ENCODE data around the gene FAM20A. TPM values are rescaled to one million over a fixed set of nuclear protein-coding genes. Genes with fewer than 3 reads are reported as not detected.

Gene FAM20A
- total and polyA plus RNA-seq, 7 donors: 0.46 to 10.0 (median 5.4) TPM

DNA sequence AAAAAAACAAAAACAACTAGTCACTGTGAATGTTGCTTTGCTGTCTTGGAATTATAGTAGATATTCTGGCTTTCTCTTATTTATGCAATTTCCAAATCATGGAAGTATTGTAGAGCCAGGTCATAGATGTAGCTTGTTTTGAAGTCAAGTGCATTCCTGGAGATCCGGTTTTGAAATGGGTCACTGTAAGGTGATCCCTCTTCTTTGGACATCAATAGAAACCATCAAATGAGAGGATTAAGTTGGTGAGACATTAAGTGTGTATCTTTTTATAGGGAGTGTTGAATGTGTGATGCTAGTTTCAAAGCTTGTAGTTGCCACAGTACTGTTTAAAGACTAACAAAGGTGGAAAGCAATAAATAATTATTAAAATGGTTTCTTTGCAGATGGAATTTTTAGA, 84.4 kb downstream of the FAM20A start:
- 86 to 93% methylated on average over 1 of the region's 1 CpG for WGBS, 2 donors
- Histone ChIP-seq H3K4me3 (no peak overlapping the region), H3K36me3 (peaks cover 0 to 39% (median 11%) of the 10 kb centered on the region in 4 donors), H3K27me3 (no peaks in the 10 kb centered on the region), H3K9me3 (no peaks in the 10 kb centered on the region), H3K4me1 (peaks cover 0 to 47% (median 26%) of the 10 kb centered on the region in 4 donors), H3K27ac (no peak overlapping the region)
- TF ChIP-seq POLR2A (IDR thresholded peaks at IDR 0.05): no peak
- TF ChIP-seq CTCF (IDR thresholded peaks at IDR 0.05): no peak
- TF ChIP-seq POLR2AphosphoS5 (IDR thresholded peaks at IDR 0.05): no peak
- no peak for TF ChIP-seq EP300 (IDR thresholded peaks at IDR 0.05)
- no peak for DNase-seq
- intact Hi-C loops (cut with DNase I): no loop called here

GRCh38 chr17:68514831-68515635, 86.1 kb downstream of the FAM20A start:
- intact Hi-C loops (cut with DNase I): loop anchor here (5.0 kb wide), 3 partner anchors 58 to 478 kb away; partner anchors contain the start of genes AMZ2, KPNA2 and WIPI1
- 62 to 76% methylated on average over 15 of the region's 15 CpGs for WGBS, 2 donors
- Histone ChIP-seq H3K36me3 (peaks cover 0 to 39% (median 8%) of the 10 kb centered on the region in 4 donors), H3K4me1 (peaks cover 0 to 49% (median 29%) of the 10 kb centered on the region in 4 donors), H3K4me3 (peak overlapping the region in 2 of 4 donors; percentile 88), H3K9me3 (no peaks in the 10 kb centered on the region), H3K27me3 (no peaks in the 10 kb centered on the region), H3K27ac (peak overlapping the region; percentile 60 to 99 (median 98))
- TF ChIP-seq POLR2A (IDR thresholded peaks at IDR 0.05) (no peak), POLR2AphosphoS5 (IDR thresholded peaks at IDR 0.05) (peak in 1 of 4 donors; percentile 14)
- DNase-seq: no peak

DNA sequence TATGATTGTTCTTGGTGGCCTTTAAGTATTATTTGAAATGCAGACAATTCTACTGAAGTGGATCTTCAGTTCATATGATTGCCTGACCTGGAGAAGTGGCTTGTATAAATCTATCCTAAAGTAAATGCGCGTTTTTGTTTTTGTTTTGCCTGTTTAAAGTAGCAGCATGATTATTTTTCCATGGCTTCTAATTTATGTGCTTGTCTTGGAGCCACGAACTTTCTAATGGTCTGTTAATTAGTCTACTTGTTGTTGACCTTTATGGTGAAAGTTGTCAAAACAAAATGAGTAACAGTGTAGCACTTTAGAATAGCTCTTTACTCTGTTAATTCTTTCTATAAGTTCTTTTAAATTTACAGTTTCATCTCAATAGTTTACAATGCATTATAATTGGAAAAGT, 87.2 kb downstream of the FAM20A start:
- no peak for TF ChIP-seq CTCF (IDR thresholded peaks at IDR 0.05)
- no peak for TF ChIP-seq POLR2A (IDR thresholded peaks at IDR 0.05)
- TF ChIP-seq EP300 (IDR thresholded peaks at IDR 0.05): no peak
- TF ChIP-seq POLR2AphosphoS5 (IDR thresholded peaks at IDR 0.05): no peak
- no peaks in the 10 kb centered on the region for H3K27me3 ChIP-seq
- H3K36me3 ChIP-seq: peaks cover 0 to 31% (median 8%) of the 10 kb centered on the region in 4 donors
- H3K4me3 ChIP-seq: peak overlapping the region in 3 of 4 donors; percentile 72 to 88 (median 88)
- DNase-seq: no peak
- intact Hi-C loops (cut with DNase I): loop anchor here (5.0 kb wide), 3 partner anchors 57 to 477 kb away; partner anchors contain the start of genes AMZ2, KPNA2 and WIPI1
- no peaks in the 10 kb centered on the region for H3K9me3 ChIP-seq
- 12 to 32% methylated on average over 3 of the region's 3 CpGs for WGBS, 2 donors
- peak overlapping the region; percentile 97 to 99 (median 98) for H3K27ac ChIP-seq
- H3K4me1 ChIP-seq: peaks cover 0 to 40% (median 27%) of the 10 kb centered on the region in 4 donors

GRCh38 chr17:68512960-68513474, 88.2 kb downstream of the FAM20A start:
- WGBS, 2 donors: 0% methylated on average over 20 of the region's 20 CpGs
- Histone ChIP-seq H3K36me3 (peaks cover 0 to 25% (median 5%) of the 10 kb centered on the region in 4 donors), H3K4me1 (peaks cover 0 to 32% (median 27%) of the 10 kb centered on the region in 4 donors), H3K4me3 (peak overlapping the region; percentile 72 to 95 (median 88)), H3K27me3 (no peaks in the 10 kb centered on the region), H3K9me3 (no peaks in the 10 kb centered on the region), H3K27ac (peak overlapping the region; percentile 97 to 99 (median 98))
- no peak for TF ChIP-seq CTCF (IDR thresholded peaks at IDR 0.05)
- no peak for TF ChIP-seq POLR2AphosphoS5 (IDR thresholded peaks at IDR 0.05)
- TF ChIP-seq POLR2A (IDR thresholded peaks at IDR 0.05): no peak
- TF ChIP-seq EP300 (IDR thresholded peaks at IDR 0.05): no peak
- DNase-seq: peak; percentile 75
- intact Hi-C loops (cut with DNase I): loop anchor here (5.0 kb wide), 3 partner anchors 56 to 476 kb away; partner anchors contain the start of genes AMZ2, KPNA2 and WIPI1

Measured in sigmoid colon (tissue), 7 donors.